Activated CD8-positive, alpha-beta memory T cell treated with anti-CD3 and anti-CD28 coated beads, Interleukin-2, amount 50 U/mL, for 48 hours (primary cell): Measurements from ENCODE around the gene ENO3.

Experiments
- DNase-seq: peaks from one replicate; pipeline ENCODE4 v3.0.0-alpha.2; 2020

Gene ENO3

GRCh38 chr17:4978726-4979125 lies 27.8 kb downstream of the ENO3 start:
- no peak for DNase-seq

DNA sequence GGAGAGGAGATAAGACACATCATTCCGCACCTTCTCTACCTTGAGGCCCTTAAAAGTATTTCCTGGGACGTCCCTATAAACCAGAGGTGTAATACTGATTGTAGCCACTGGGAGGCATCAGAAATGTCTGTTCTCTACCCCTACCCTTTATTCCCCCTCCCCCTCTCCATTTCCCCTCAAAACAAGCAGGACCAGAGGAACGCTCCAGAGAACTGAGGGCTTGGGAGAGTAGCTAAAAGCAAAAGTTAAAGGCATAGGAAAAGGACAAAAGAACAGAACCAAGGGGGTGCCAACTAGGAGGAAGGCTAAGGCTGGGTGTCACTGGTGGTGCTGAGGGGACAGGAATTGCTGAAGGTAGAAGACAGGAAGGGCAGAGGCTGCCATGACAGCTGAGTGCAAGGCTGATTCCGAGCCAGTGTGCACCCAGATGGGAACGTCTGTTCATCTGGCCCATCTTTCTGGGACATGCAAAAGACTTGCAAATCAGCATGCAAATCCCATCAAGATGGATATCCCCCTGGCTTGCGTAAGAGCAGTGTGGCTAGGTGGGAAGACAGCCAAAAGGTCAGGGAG lies 29.8 kb downstream of the ENO3 start:
- no peak for DNase-seq

DNA sequence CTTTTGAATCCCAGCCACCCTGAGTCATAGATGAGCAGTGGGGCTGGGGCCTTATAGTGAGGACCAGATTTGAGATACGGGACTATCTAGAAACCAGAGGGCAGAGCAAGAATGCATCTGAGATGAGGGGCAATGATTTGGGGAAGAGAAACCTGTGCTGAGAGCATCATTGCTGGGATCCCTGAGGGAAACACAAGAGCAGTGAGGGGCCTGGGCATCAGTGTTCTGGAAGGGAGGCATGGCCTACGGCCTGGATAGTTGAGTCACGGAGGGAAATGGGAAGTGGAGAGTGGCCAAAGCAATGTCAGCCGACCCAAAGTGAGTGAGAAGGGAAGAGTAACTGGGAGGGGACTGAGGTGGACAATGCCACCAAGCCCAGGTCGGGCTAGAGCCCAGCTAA lies 31.4 kb downstream of the ENO3 start:
- no peak for DNase-seq

DNA sequence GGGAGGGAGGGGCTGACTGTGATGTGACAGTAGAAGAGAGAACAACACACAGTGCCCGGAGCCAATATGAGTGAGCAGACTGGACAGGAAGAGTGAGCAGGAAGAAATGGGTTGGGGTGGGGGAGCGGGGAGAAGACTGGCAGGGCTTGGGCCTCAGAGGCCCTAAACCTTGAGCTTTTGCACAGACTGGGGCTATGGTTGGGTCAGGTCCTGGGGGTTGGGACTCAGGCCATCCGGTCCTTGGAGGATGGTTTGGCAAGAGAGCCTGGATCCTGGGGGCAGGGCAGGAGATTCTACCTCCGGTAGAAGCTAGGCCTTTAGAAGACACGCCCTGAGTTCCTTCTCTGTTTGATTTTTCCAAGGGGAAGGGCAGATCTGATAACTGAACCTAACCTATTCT lies 35.5 kb downstream of the ENO3 start:
- no peak for DNase-seq

DNA sequence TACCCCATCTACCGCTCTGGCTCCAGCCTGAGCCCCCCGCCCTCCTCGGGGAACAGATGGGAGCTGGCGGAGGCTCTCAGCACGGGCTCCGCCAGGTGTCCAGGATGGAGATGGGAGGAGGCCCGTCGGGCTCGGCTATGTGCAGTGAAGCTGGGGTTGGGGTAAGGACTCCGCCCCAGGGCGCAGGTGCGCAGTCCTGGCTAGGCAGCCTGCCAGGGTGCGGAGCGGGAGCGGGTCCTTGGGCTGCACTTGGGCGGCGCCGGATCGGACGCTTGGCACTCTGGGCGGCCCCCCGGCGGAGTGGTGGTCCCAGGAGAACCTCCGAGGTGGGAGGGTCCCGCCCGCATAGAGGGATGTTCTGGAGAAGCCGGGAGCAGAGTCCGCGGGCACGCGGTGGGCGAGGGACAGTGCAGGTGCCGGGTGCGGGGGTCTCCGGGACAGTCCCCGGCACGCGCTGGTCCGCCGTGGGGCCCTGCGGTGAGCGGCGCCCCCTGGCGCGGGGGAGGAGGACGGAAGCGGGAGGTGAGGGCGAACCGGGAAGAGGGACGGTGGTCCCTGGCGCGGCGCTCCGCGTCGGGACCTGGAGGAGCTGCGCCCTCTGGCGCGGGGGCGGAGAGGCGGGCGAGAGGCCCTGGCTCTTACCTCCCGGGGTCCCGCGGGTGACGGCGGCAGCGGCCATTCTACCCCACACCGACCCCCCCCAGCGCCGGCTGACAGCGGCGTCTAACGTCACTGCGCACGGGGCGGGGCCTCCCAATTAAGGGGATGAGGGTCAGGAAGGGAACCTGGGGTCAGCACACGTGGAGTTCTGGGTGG lies 36.2 kb downstream of the ENO3 start, which contains the start of gene CAMTA2:
TSS of gene CAMTA2 (minus strand) at position 725 of the 816 bp plus-strand sequence. CDS start 1,453 bp downstream, outside the sequence.
- DNase-seq = peak; percentile 95

DNA sequence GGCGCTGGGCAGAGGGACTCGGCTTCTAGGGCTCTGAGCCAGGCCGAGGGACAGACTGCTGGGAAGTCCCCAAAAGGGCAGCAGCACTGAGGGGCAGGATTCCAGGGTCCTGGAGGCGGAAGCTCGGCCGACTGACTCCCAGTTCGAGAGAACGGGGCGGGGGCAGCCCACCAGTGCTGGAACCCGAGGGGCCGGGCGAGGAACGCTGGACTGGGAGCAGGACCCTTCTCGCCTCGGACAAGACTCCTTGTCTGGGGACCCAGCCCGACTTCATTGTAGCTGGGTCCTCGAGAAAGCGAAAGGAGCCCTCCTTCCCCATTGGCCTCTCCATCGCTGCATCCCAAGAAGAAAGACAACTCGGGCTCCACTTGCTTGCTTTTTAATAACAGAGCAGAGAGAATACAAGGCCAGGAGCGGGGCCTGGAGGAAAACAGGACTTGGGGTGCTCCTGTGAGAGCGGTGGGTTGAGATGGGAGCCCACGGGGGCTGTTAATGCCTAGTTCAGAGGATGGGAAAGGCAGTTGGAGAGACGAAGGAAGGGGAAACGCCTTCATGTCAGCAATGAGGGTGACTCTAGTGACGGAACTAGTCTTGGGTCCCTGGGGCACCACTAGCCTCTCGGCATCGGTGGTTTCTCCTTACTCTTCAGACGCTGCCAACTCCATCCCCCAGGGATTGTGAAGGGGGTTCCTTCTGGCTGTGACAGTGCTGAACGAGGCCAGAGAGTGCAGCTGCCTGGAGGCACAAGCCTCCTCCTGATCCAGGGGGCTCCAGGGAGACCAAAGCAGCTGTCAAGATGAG lies 37.0 kb downstream of the ENO3 start:
- no peak for DNase-seq

DNA sequence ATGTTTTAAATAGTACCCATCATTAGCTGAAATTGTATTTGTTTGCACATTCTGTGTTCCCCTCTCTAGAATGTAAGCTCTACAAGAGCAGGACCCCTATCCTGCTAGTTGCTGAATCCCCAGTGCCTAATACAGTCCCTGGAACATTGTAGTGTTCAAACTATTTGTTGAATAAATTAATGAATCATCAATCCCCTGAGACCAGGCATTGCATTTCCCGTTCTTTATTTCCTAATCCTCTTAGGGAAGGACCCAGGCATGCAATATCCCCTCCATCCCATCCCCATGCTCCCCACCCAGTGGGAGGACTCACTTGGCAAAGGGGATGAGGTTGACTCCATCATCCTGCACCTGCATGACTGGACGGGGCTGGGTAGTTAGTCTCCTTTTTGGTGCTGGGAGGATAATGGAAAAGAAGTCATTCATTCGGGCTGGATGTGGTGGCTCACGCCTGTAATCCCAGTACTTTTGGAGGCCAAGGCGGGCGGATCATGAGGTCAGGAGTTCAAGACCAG lies 43.2 kb downstream of the ENO3 start:
- no peak for DNase-seq

GRCh38 chr17:4997302-4998026 lies 46.5 kb downstream of the ENO3 start, which contains the start of the genes INCA1 and KIF1C:
TSS of gene INCA1 (minus strand) at chr17:4997522. CDS start at chr17:4994437, 3,085 bp downstream.
TSS of gene KIF1C (plus strand) at chr17:4997950. CDS start at chr17:5000247, 2,297 bp downstream.
- peak; percentile 93 for DNase-seq

- DNase-seq = peak; percentile 71
Measured at GRCh38 chr17:4998027-4998731, 47.3 kb downstream of the ENO3 start.

DNA sequence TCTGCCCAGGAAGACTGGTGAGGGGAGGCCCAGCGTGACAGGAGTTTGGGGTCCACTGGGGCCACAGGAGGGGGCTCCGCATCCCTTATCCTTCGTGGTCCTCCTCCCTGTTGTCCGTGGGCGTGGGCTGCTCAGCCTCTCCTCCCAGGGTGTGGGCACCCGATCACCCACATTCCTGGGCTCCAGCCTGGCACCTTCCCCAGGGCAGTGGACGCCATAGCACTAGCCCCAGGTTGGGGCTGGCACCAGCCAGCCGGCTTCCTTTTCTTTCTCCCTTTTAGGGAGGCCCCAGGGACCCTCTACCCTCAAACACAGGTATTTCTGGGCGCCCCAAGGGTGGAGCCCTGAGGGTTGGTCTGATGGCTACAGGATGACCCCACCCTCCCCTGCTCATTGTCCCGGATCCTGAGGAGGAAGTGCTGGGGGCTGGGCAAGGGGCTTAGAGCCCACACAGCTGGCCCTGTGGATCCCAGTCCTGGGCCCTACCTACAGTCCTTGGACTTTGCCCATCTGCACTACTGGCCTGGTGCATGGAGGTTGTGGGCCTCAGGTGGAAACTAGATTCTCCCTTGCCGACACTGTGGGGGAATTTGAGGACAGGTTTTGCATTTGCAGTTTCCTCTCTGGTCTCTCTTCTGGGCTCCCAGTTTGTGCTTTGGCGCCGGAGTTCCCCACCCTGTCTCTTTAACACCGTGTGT lies 48.0 kb downstream of the ENO3 start:
- DNase-seq = no peak

DNA sequence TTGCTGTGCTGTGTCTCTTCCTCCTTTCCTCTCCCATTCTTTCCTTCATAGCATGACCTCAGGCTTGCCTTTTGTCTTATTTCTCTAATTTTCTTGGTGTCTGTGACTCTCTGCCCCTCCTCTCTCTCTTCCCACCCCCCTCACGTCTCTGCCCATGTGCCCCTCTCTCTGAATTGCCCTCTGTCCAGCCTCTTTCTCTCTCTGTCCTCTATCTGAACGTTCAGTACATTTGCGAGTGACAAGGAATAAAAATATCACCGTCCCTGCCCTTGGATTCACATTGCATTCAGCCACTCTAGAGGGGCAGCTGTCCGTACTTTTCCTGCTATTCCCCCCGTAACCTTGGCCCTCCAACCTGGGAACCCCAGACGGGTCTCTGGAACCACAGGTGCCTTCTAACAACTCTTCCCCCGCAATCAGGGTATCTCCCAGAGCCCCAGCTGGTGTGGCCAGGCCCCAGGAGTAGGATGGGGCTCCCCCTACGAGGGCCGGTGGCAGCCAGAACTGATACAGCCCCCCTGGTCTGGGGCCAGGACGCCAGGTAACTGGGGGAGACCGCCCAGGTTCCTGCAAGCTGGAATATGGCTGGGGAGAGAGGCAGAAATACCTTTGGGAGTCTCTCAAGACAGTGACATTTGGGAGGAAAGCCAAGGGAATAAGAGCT lies 48.6 kb downstream of the ENO3 start:
- DNase-seq = no peak

DNA sequence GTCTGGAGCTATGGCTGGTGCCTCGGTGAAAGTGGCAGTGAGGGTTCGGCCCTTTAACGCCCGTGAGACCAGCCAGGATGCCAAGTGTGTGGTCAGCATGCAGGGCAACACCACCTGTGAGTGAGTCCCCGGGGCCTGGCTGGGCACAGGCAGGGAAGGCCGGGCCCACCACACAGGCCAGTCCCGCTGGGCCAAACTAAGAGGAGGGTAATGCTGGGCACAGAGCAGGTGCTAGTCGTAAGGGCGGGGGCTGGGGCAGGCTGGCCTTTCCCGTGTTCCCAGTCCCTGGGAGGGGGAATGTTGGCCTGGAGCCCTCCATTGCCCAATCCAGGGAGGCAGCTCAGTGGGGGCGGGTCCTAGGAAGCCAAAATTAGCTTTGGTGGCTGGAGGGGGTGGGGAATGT lies 49.3 kb downstream of the ENO3 start:
- DNase-seq = no peak

GRCh38 chr17:5002121-5002788 lies 51.3 kb downstream of the ENO3 start:
- no peak for DNase-seq

DNA sequence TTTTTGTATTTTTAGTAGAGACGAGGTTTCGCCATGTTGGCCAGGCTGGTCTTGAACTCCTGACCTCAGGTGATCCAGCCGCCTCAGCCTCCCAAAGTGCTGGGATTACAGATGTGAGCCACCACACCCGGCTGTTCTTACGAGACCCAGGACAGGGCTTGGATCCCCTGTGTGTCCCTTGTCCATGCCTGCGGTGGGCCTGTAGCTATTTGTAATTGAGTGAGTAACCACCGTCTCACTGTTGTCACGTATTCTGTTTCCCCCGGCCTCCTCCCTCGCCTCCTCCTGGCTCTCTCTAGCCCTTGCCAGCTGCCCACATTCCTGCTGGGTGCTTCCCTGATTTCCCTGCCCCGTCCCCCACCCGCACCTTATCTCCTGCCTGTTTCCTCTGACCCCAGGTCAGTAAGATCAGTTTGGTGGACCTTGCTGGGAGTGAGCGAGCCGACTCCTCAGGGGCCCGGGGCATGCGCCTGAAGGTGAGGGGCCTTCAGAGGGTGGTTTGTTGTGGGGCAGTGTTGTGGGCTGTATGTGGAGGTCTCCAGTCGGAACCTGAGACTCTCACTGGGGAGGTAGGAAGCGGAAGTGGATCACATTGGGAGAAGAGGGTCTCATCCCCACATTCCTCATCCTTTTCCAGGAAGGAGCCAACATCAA lies 52.4 kb downstream of the ENO3 start:
- no peak for DNase-seq
